Suprapubic skin (tissue), 2 donors: ENCODE measurements around the gene KLF13.

Experiments
- EP300 ChIP-seq: sonication (generic); formaldehyde crosslinking; IDR thresholded peaks from one replicate; pipeline ENCODE4 v1.6.1; 2017; ENCODE audit warnings: antibody characterized with exemption
- POLR2A ChIP-seq, 2 donors: fragments of 450-650 bp; IDR thresholded peaks; one replicate each; pipeline ENCODE4 v1.6.1; 2017; ENCODE audit warnings: antibody characterized with exemption in 2 of 2, mild to moderate bottlenecking in 2 of 2, moderate library complexity in 2 of 2

- no peak for TF ChIP-seq EP300
- TF ChIP-seq POLR2A (IDR thresholded peaks at IDR 0.05): no peak
Measured at GRCh38 chr15:31297575-31298456, 28.8 kb upstream of the KLF13 start.
